Breast epithelium (tissue), 4 donors: ENCODE results near the gene CEP112. TPM values are rescaled to one million over a fixed set of nuclear protein-coding genes. Genes with fewer than 3 reads are reported as not detected.

Source experiments
- DNase-seq, 2 donors: peaks; one replicate each; pipeline ENCODE4 v3.0.0-alpha.2; 2019; ENCODE audit warnings: low spot score in 2 of 2
- H3K27ac ChIP-seq, 2 donors: fragments of 200-600 bp; sonication (generic) in 1 of 2; one replicate each; pipeline ENCODE4 v1.5.1; 2016 to 2019; ENCODE audit warnings: mild to moderate bottlenecking in 1 of 2
- H3K27me3 ChIP-seq, 2 donors: fragments of 200-600 bp; sonication (generic) in 1 of 2; one replicate each; pipeline versions ENCODE4 v1.5.1 to v1.6.0; 2017 to 2019; ENCODE audit warnings: control low read depth in 1 of 2, mild to moderate bottlenecking in 1 of 2
- H3K36me3 ChIP-seq: fragments of 200-600 bp; one replicate; pipeline ENCODE4 v1.5.1; 2019
- H3K4me1 ChIP-seq, 2 donors: fragments of 200-600 bp; sonication (generic); one replicate each; pipeline ENCODE4 v1.5.1; 2016 to 2019; ENCODE audit warnings: control low read depth in 1 of 2
- H3K4me3 ChIP-seq, 3 donors: fragments of 200-600 bp; sonication (generic); 1 replicate in 2 of 3; 2 replicates in 1 of 3; pipeline ENCODE4 v1.5.1; 2016 to 2019; ENCODE audit warnings: mild to moderate bottlenecking in 3 of 3, moderate library complexity in 2 of 3
- H3K9me3 ChIP-seq, 2 donors: fragments of 200-600 bp; sonication (generic) in 1 of 2; one replicate each; pipeline ENCODE4 v1.5.1; 2016 to 2019; ENCODE audit warnings: control low read depth in 1 of 2
- CTCF ChIP-seq, 3 donors: fragments of 450-650 bp; IDR thresholded peaks; one replicate each; pipeline ENCODE4 v1.5.1; 2016 to 2017; ENCODE audit warnings: antibody characterized with exemption in 3 of 3, mild to moderate bottlenecking in 3 of 3, moderate library complexity in 3 of 3
- POLR2A ChIP-seq: fragments of 450-650 bp; IDR thresholded peaks from one replicate; pipeline ENCODE4 v1.6.1; 2016; ENCODE audit warnings: antibody characterized with exemption, mild to moderate bottlenecking, moderate library complexity
- POLR2AphosphoS5 ChIP-seq, 3 donors: sonication (generic); formaldehyde crosslinking; IDR thresholded peaks; one replicate each; pipeline ENCODE4 v1.6.1; 2017; ENCODE audit warnings: antibody characterized with exemption in 3 of 3
- intact Hi-C: fragments of 100-400 bp; cut with DNase I; formaldehyde crosslinking; loops from one replicate; pipeline ENCODE4 v1.15.1; 2023; ENCODE audit warnings: low total_unique reads
- total RNA-seq, 3 donors: library from RNA; depleted of rRNA; stranded (reverse); fragments of >200 nt; gene quantifications; one replicate each; pipeline ENCODE4 v1.1.0, GENCODE V29; 2016

Gene CEP112
- total RNA-seq, 3 donors from 2014 or later = 12.9 to 27.2 (median 18.0) TPM

GRCh38 chr17:65800655-65801054, 391.3 kb downstream of the CEP112 start:
- intact Hi-C loops = no loop called here
- Histone ChIP-seq H3K9me3 (peaks cover 3 to 19% of the 10 kb centered on the region in 2 donors), H3K27ac (no peak overlapping the region), H3K36me3 (no peaks in the 10 kb centered on the region), H3K27me3 (no peaks in the 10 kb centered on the region), H3K4me1 (no peaks in the 10 kb centered on the region), H3K4me3 (no peak overlapping the region)
- TF ChIP-seq POLR2AphosphoS5 (IDR thresholded peaks at IDR 0.05) = no peak
- TF ChIP-seq CTCF (IDR thresholded peaks at IDR 0.05) = no peak
- no peak for TF ChIP-seq POLR2A
- no peak for DNase-seq

GRCh38 chr17:65799869-65800268, 392.1 kb downstream of the CEP112 start:
- Histone ChIP-seq H3K4me3 (no peak overlapping the region), H3K36me3 (no peaks in the 10 kb centered on the region), H3K27me3 (no peaks in the 10 kb centered on the region), H3K4me1 (no peaks in the 10 kb centered on the region), H3K9me3 (peaks cover 3 to 19% of the 10 kb centered on the region in 2 donors), H3K27ac (no peak overlapping the region)
- DNase-seq = no peak
- TF ChIP-seq CTCF (IDR thresholded peaks at IDR 0.05) (no peak), POLR2AphosphoS5 (IDR thresholded peaks at IDR 0.05) (no peak), POLR2A (no peak)
- intact Hi-C loops = no loop called here

- no peaks in the 10 kb centered on the region for H3K27me3 ChIP-seq
- intact Hi-C loops = no loop called here
- peaks cover 3 to 19% of the 10 kb centered on the region in 2 donors for H3K9me3 ChIP-seq
- TF ChIP-seq POLR2AphosphoS5 (IDR thresholded peaks at IDR 0.05) (no peak), CTCF (IDR thresholded peaks at IDR 0.05) (no peak), POLR2A (no peak)
- H3K4me3 ChIP-seq = no peak overlapping the region
- no peak for DNase-seq
- no peaks in the 10 kb centered on the region for H3K4me1 ChIP-seq
- H3K27ac ChIP-seq = no peak overlapping the region
- H3K36me3 ChIP-seq = no peaks in the 10 kb centered on the region
These were observed 392.5 kb downstream of the CEP112 start for GRCh38 chr17:65799454-65799853.

DNA sequence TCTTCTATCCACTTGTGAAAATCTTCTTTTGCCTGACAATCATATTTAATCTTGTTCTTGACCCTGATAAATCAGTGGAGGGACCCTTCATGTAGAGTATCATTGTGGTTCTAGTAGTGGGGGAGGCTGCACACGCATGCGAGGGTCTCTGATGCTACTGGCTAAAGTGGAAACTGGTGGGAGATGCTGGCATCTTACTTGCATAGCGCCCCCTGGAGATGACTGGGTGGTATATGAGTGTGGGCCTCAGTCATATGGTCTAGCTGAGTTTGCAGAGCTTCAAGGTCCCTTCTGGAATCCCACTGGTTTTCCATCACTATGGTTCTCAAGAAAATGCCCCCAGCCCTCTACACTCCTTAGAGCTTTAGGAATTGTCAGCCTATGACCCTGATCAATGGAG, 394.1 kb downstream of the CEP112 start:
- H3K9me3 ChIP-seq = peaks cover 3 to 19% of the 10 kb centered on the region in 2 donors
- intact Hi-C loops = no loop called here
- no peak for DNase-seq
- no peak overlapping the region for H3K4me3 ChIP-seq
- no peak overlapping the region for H3K27ac ChIP-seq
- no peaks in the 10 kb centered on the region for H3K36me3 ChIP-seq
- no peaks in the 10 kb centered on the region for H3K4me1 ChIP-seq
- no peak for TF ChIP-seq CTCF (IDR thresholded peaks at IDR 0.05)
- TF ChIP-seq POLR2A = no peak
- no peak for TF ChIP-seq POLR2AphosphoS5 (IDR thresholded peaks at IDR 0.05)
- no peaks in the 10 kb centered on the region for H3K27me3 ChIP-seq

DNA sequence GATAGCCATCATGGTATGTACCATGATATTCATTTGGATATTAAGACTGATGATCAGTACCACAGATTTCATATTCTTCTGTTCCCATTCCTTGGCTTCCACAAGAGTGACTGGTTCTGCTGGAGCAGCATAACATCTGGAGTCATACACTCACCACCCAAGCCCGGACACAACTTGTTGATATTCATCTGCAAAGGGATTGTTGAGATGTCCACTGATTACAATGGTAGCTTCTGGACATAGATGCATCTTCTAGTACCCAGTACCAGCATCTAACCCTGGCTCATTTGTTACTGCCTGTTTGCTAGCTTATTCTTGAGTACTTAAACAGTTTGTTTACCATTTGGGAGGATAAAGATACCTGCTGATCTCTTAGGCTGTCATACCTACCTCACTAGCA, 394.8 kb downstream of the CEP112 start:
- Histone ChIP-seq H3K27me3 (no peaks in the 10 kb centered on the region), H3K4me3 (no peak overlapping the region), H3K27ac (no peak overlapping the region), H3K4me1 (no peaks in the 10 kb centered on the region), H3K36me3 (no peaks in the 10 kb centered on the region), H3K9me3 (peaks cover 3 to 12% of the 10 kb centered on the region in 2 donors)
- no peak for DNase-seq
- intact Hi-C loops = no loop called here
- no peak for TF ChIP-seq CTCF (IDR thresholded peaks at IDR 0.05)
- no peak for TF ChIP-seq POLR2A
- TF ChIP-seq POLR2AphosphoS5 (IDR thresholded peaks at IDR 0.05) = no peak
